Spleen (tissue), 11 donors: Measurements from ENCODE around the gene TBC1D16. TPM values are rescaled to one million over a fixed set of nuclear protein-coding genes. Genes with fewer than 3 reads are reported as not detected.
A peak's percentile ranks its signal among the peaks of the same experiment; 100 is the strongest.

Source experiments
- DNase-seq: peaks from one replicate; pipeline ENCODE4 v3.0.0-alpha.2; 2020
- H3K27ac ChIP-seq, 8 donors: fragments of 200-600 bp; sonication (generic) in 7 of 8; 1 replicate in 4 of 8; 2 replicates in 4 of 8; pipeline versions ENCODE4 v1.5.0 to v1.8.0; 2016 to 2021; ENCODE audit warnings: inconsistent platforms in 4 of 8, mild to moderate bottlenecking in 4 of 8, moderate library complexity in 1 of 8
- H3K27me3 ChIP-seq, 7 donors: fragments of 200-600 bp; sonication (generic) in 6 of 7; replicated peaks in 1 of 7; 1 replicate in 4 of 7; 2 replicates in 3 of 7; pipeline versions ENCODE4 v1.5.0 to v1.8.0; 2016 to 2021; ENCODE audit warnings: inconsistent platforms in 3 of 7, mild to moderate bottlenecking in 1 of 7
- H3K36me3 ChIP-seq, 6 donors: fragments of 200-600 bp; sonication (generic) in 5 of 6; 1 replicate in 4 of 6; 2 replicates in 2 of 6; pipeline versions ENCODE4 v1.5.0 to v1.8.0; 2016 to 2021; ENCODE audit warnings: inconsistent platforms in 2 of 6
- H3K4me1 ChIP-seq, 6 donors: fragments of 200-600 bp; sonication (generic) in 5 of 6; 1 replicate in 3 of 6; 2 replicates in 3 of 6; pipeline versions ENCODE4 v1.5.0 to v1.8.0; 2016 to 2021; ENCODE audit warnings: inconsistent platforms in 3 of 6
- H3K4me3 ChIP-seq, 8 donors: fragments of 200-600 bp; sonication (generic) in 7 of 8; 1 replicate in 4 of 8; 2 replicates in 4 of 8; pipeline versions ENCODE4 v1.5.0 to v1.8.0; 2016 to 2021; ENCODE audit warnings: inconsistent platforms in 4 of 8, mild to moderate bottlenecking in 4 of 8, moderate library complexity in 2 of 8
- H3K9me3 ChIP-seq, 8 donors: fragments of 200-600 bp; sonication (generic) in 7 of 8; 1 replicate in 4 of 8; 2 replicates in 4 of 8; pipeline versions ENCODE4 v1.5.0 to v1.8.0; 2016 to 2021; ENCODE audit warnings: inconsistent platforms in 4 of 8
- POLR2A ChIP-seq, 3 donors: fragments of 450-650 bp; IDR thresholded peaks; one replicate each; pipeline ENCODE4 v1.5.1; 2017; ENCODE audit warnings: antibody characterized with exemption in 3 of 3, mild to moderate bottlenecking in 1 of 3
- POLR2AphosphoS5 ChIP-seq, 3 donors: sonication (generic); formaldehyde crosslinking; IDR thresholded peaks; one replicate each; pipeline ENCODE4 v1.5.1; 2017; ENCODE audit warnings: antibody characterized with exemption in 3 of 3
- WGBS, 5 donors: extraction: QIAGEN DNeasy Blood & Tissue Kit in 3 of 5; methylation state at CpG; one replicate each; pipeline versions ENCODE4 v1.1.5 to v1.1.7; 2013 to 2018; 5-methylcytosine and 5-hydroxymethylcytosine counted together
- intact Hi-C: fragments of 100-400 bp; cut with DNase I; formaldehyde crosslinking; loops from one replicate; pipeline ENCODE4 v1.15.0; 2023; ENCODE audit warnings: low total_unique reads
- polyA plus RNA-seq, 3 donors: library from polyadenylated mRNA; stranded (reverse); fragments of 200-250 nt; gene quantifications; one replicate each; pipeline ENCODE4 v1.2.1, GENCODE V29; 2013
- total RNA-seq, 7 donors: library from RNA; depleted of rRNA in 3 of 7; stranded (reverse); fragments of >200 nt in 3 of 7; fragmentation: NEBNext Ultra II Directional in 4 of 7; extraction: Animal tissue kit (Norgen Biotek cat#: 25700) in 4 of 7; gene quantifications; one replicate each; pipeline versions ENCODE4 v1.1.0 to v1.2.1, GENCODE V29; 2016 to 2021
- TF ChIP-seq, protein P1 (sequence below), 11 experiments: fragments of 200-600 bp in 7 of 11; fragments of 450-650 bp in 4 of 11; sonication (generic) in 4 of 11; IDR thresholded peaks in 8 of 11; conservative IDR thresholded peaks in 3 of 11; 1 replicate in 7 of 11; 2 replicates in 4 of 11; pipeline versions ENCODE4 v1.4.0 to v1.8.0; 2016 to 2021; ENCODE audit warnings: antibody characterized with exemption in 11 of 11, inconsistent platforms in 4 of 11, mild to moderate bottlenecking in 1 of 11
- donor health status: healthy with polysubstance abuse.
- donor health status: DM: no; HTN: no; CAD: no; lungs with moderate emphysema.
- donor health status: DM: no; HTN: no; CAD: no.
- donor health status: Bipolar disorder and iron deficiency.
- donor health status: healthy.
- donor health status: DM: no; HTN: no; CAD: no.
- donor health status: DM: yes; HTN: yes; CAD: no.

The TBC1D16 gene
- total and polyA plus RNA-seq, 10 donors: 1.3 to 33.6 (median 15.7) TPM

DNA sequence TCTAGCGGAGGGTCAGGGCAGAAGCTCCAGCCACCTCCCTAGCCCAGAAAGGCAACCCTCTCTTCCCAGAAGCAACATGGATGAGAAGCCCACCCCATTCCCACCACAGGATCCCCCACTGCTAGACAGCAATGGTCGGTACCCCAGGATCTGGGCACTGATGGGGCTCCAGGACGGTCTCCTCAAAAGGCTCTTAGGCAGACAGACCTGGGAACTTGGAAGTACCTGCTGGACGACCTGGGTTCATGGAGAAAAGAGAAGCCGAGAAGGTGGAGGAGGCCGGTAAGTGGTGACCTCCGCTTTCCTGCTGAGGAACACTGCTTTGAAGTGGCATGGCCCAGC is 96.6 kb downstream of the TBC1D16 start:
- WGBS, 5 donors: 86 to 99% (median 93%) methylated on average over 7 of the region's 7 CpGs
- Histone ChIP-seq H3K4me3 (no peak overlapping the region), H3K27ac (no peak overlapping the region), H3K27me3 (peaks cover 0 to 29% (median 0%) of the 10 kb centered on the region in 7 donors), H3K4me1 (peaks cover 2 to 40% (median 27%) of the 10 kb centered on the region in 6 donors), H3K9me3 (no peaks in the 10 kb centered on the region), H3K36me3 (peaks cover 0 to 55% (median 5%) of the 10 kb centered on the region in 6 donors)
- no peak for TF ChIP-seq POLR2AphosphoS5 (IDR thresholded peaks at IDR 0.05)
- TF ChIP-seq, protein P1, sequence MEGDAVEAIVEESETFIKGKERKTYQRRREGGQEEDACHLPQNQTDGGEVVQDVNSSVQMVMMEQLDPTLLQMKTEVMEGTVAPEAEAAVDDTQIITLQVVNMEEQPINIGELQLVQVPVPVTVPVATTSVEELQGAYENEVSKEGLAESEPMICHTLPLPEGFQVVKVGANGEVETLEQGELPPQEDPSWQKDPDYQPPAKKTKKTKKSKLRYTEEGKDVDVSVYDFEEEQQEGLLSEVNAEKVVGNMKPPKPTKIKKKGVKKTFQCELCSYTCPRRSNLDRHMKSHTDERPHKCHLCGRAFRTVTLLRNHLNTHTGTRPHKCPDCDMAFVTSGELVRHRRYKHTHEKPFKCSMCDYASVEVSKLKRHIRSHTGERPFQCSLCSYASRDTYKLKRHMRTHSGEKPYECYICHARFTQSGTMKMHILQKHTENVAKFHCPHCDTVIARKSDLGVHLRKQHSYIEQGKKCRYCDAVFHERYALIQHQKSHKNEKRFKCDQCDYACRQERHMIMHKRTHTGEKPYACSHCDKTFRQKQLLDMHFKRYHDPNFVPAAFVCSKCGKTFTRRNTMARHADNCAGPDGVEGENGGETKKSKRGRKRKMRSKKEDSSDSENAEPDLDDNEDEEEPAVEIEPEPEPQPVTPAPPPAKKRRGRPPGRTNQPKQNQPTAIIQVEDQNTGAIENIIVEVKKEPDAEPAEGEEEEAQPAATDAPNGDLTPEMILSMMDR (IDR thresholded peaks at IDR 0.05 in 8 of 11, conservative IDR thresholded peaks at IDR 0.05 in 3 of 11): no peak
- intact Hi-C loops: no loop called here
- DNase-seq: peak; percentile 58

DNA sequence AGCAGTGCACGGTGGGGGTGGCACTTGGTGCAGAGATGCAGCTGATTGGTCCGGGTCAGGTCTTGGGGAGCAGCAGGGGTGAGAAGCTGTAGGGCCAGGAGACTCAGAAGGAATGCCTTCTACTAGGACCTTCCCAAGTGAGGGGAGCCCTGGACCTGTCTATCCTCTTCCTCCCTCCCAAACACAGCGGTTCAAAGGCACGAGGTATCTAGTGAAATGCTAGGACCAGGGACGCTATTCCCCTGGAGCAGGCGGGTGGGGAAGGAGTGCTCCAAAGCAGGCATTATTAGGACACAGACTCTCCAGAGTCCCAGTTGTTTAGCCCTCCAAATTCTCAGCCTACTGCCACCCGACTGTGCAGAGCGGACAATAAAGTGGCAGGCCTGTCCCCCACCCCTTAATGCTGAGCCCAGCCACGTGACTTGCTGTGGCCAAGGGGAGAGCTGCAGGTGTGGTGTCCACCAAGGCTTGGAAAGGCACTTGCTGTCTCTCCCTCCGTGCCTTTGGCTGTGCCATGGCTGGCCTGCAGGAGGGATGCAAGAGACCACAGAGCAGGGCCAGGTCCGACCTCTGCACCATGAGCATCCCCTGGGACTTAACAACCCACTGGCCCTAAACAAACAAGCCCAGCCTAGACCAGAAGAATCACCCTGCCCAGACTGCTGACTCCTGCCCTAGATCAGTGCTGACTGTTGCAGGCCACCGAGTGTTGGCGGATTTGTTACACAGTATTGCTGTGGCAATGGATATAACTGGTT is 97.2 kb downstream of the TBC1D16 start:
- intact Hi-C loops: no loop called here
- 79 to 91% (median 87%) methylated on average over 11 to 13 of the region's 13 CpGs for WGBS, 5 donors
- H3K4me3 ChIP-seq: no peak overlapping the region
- H3K4me1 ChIP-seq: peaks cover 2 to 46% (median 33%) of the 10 kb centered on the region in 6 donors
- H3K36me3 ChIP-seq: peaks cover 0 to 50% (median 3%) of the 10 kb centered on the region in 6 donors
- no peak overlapping the region for H3K27ac ChIP-seq
- peaks cover 0 to 35% (median 0%) of the 10 kb centered on the region in 7 donors for H3K27me3 ChIP-seq
- DNase-seq: peak; percentile 55
- TF ChIP-seq POLR2AphosphoS5 (IDR thresholded peaks at IDR 0.05): no peak
- TF ChIP-seq, protein P1 (IDR thresholded peaks at IDR 0.05 in 8 of 11, conservative IDR thresholded peaks at IDR 0.05 in 3 of 11): no peak
- no peak for TF ChIP-seq POLR2A (IDR thresholded peaks at IDR 0.05)
- no peaks in the 10 kb centered on the region for H3K9me3 ChIP-seq

DNA sequence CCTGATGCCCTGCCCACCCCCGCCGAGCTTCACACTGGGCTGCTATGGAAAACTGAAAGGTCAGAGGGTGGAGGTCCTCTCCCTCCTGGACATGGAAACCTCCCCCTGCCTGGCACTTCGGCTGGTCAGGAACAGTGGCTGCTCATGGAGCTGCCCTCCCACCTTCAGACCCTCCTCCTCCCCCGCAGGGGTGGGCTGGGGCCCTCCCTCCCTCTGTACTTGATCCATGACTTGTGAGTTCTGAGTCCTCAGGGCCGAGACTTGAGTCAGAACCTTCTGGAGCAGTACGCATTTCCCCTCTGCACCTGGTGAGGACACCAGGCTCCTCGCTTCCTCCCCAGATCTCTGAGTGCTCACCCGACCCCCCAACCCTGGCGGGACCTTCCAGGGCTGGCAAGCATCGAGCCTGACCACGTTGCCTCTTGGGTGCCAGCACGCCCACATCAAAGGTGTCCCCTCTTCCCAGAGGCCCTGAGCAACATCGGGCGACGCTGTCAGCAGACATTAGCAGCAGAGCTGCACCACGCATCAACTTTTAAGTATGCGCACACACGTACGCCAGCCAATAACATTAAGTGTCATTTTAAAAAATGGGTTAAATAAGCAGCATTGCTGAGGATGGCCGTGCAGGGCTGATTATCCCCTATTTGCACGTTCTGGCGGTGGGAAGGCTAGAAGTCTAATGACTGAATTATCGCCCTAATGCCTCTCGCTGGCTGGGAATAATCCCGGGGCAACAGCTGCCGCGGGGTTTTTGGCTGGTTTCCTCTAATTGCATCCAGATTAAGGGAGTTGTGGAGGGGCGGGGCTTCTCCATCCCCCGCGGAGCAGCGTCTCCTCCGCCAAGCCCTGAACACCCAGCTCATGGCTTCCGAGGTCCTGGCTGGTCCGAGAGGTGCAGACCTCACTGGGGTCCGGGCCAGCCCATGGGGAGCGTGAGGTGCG is 98.0 kb downstream of the TBC1D16 start:
- no peak for DNase-seq
- TF ChIP-seq, protein P1 (IDR thresholded peaks at IDR 0.05 in 8 of 11, conservative IDR thresholded peaks at IDR 0.05 in 3 of 11): no peak
- peak in 1 of 3 donors; percentile 7 for TF ChIP-seq POLR2AphosphoS5 (IDR thresholded peaks at IDR 0.05)
- Histone ChIP-seq H3K4me1 (peaks cover 2 to 42% (median 31%) of the 10 kb centered on the region in 6 donors), H3K4me3 (peak overlapping the region in 1 of 8 donors; percentile 37), H3K9me3 (no peaks in the 10 kb centered on the region), H3K36me3 (peaks cover 0 to 41% (median 3%) of the 10 kb centered on the region in 6 donors), H3K27me3 (peaks cover 0 to 43% (median 0%) of the 10 kb centered on the region in 7 donors), H3K27ac (peak overlapping the region in 3 of 8 donors; percentile 38 to 76 (median 52))
- intact Hi-C loops: no loop called here
- 60 to 73% (median 67%) methylated on average over 31 to 37 of the region's 37 CpGs for WGBS, 5 donors
